ENCODE data around the gene TRIM7.
"Not testable (repeated sequence)": the region's sequence is repeated elsewhere in the genome, so short reads cannot be mapped to it uniquely, and the experiment has no call there.

Gene TRIM7

DNA sequence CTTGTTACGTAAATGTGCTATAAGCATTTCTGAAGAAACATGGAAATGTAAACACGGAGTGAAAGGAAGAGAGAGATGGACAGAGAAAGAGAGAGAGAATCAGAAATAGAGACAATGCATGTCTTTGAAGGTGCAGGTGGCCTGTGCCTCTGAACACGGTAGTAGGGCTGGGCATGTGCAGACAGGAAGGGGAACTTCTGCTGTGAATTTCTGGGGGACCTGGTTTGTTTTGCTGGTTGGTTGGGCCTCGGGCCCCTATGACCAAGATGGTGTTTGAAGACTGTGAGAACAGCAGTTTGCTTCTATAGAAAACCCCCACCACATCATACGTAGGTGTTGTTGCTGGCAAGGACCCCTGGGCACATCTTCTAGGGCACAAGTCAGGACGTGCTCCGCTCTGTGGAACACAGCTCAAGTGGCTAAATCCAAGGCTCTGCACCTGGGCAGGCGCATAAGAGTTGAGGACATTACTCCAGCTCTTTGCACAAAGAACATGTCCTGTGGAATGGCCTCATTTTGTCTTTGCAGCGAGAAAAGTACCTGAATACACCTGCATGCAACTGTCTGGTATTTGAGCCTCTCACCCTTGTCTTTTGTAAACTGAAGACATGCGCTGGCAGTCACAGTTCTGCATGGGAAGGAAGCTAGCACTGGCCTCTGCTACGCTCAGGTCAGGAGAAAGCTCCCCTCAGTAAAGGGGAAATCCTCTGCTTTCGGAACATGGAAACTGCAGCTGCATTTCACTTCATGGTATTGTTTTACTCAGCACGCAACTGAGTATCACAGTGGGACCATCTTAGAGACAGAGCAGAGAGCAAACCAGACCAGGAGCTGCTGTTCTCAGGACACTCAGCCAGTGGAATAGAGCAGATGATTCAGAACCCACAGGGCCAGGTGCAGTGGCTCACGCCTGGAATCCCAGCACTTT lies 54.9 kb downstream of the TRIM7 start:
- no peak for ATAC-seq
- DNase-seq, result no peak

GRCh38 chr5:181149355-181149754 lies 55.6 kb downstream of the TRIM7 start:
- ATAC-seq (no peak), DNase-seq (no peak)

DNA sequence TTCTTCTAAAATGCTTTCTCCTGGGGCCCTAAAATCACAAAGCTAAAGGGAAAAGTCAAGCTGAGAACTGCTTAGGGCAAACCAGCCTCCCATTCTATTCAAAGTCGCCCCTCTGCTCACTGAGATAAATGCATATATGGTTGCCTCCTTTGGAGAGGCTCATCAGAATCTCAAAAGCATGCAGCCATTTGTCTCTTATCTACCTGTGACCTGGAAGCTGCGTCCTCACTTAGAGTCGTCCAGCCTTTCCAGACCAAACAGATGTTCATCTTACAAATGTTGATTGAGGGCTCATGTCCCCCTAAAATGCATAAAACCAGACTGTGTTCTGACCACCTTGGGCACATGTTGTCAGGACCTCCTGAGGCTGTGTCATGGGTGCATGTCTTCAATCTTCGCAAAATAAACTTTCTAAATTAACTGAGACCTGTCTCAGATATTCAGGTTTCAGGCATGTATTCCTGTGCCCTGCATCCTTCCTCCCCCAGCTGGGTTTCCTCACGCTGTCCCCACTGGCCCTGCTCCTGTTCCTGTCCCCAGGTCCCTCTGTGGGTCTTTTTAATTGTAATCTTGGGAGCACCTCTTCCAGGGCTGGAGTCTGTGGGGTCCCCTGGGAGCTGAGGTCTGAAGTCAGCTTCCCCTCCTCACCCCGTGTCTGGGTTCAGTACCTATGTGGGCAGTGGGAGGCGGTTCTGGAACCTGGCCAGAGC lies 57.9 kb downstream of the TRIM7 start, which contains the start of gene OR2V2:
Gene OR2V2 (plus strand): TSS at position 660 of the 710 bp plus-strand sequence. CDS start 7,357 bp downstream, outside the sequence.
- not testable (repeated sequence) for DNase-seq, ATAC-seq

DNA sequence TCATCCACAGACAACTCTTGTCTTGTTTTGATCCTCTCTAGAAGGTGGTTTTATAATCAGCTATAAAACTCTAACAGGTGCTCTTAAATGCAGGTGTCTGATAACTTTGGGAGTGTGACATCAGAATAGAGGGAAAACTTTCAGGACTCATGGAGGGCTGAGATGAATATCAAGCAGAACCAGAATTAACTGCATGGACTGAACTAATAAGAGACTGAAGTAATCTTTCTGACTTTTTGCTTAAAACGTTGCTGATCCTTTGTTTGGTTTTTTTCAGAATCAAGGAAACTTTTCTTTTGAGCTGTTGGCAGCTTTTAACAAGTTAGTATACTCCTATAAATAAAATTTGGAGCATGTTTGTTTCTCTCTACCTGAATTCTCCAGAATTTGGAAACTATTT lies 59.9 kb downstream of the TRIM7 start:
- no peak for DNase-seq
- ATAC-seq, result no peak
